Measurements from ENCODE around the gene UTP20.

GRCh38 chr12:101243616-101244015, 36.3 kb upstream of the UTP20 start:
- TF ChIP-seq CTCF (IDR thresholded peaks at IDR 0.05; ENCODE audit: low read depth, low read length, poor library complexity, severe bottlenecking) (no peak), EZH2phosphoT487 (IDR thresholded peaks at IDR 0.05; ENCODE audit: borderline replicate concordance, low read length) (no peak)

All from DOHH2 (cell line).